Mesothelial cell of epicardium (in vitro differentiated cells): ENCODE results near the gene DAB2IP. TPM values are rescaled to one million over a fixed set of nuclear protein-coding genes. Genes with fewer than 3 reads are reported as not detected.
A peak's percentile ranks its signal among the peaks of the same experiment; 100 is the strongest.

ENCODE experiments used
- DNase-seq, 2 experiments: peaks; one replicate each; pipeline ENCODE4 v3.0.0; 2021; ENCODE audit warnings: low spot score in 2 of 2; ENCODE audit not compliant: unreplicated experiment in 2 of 2
- H3K27ac Mint-ChIP-seq: 2 replicates; pipeline ENCODE4 v1.8.0; 2021; ENCODE audit warnings: mixed read lengths
- H3K27me3 Mint-ChIP-seq: 2 replicates; pipeline ENCODE4 v1.8.0; 2021; ENCODE audit warnings: low read depth, mixed read lengths
- H3K36me3 Mint-ChIP-seq: 2 replicates; pipeline ENCODE4 v1.8.0; 2021; ENCODE audit warnings: mixed read lengths
- H3K4me1 Mint-ChIP-seq: 2 replicates; pipeline ENCODE4 v1.8.0; 2021; ENCODE audit warnings: mixed read lengths
- H3K4me3 Mint-ChIP-seq: 2 replicates; pipeline ENCODE4 v1.8.0; 2021; ENCODE audit warnings: mild to moderate bottlenecking, moderate library complexity, mixed read lengths
- H3K9me3 Mint-ChIP-seq: 2 replicates; pipeline ENCODE4 v1.8.0; 2021; ENCODE audit warnings: mixed read lengths
- CTCF ChIP-seq: fragments of 200-600 bp; sonication (generic); IDR thresholded peaks from one replicate; pipeline ENCODE4 v1.5.0; 2021; ENCODE audit warnings: antibody characterized with exemption; ENCODE audit not compliant: unreplicated experiment
- total RNA-seq: library from RNA; stranded (reverse); gene quantifications from 3 replicates; pipeline ENCODE4 v1.2.1, GENCODE V29; 2021

The DAB2IP gene
- total RNA-seq, 1 donor from 2014 or later = 75.7 TPM

- no peaks in the 10 kb centered on the region for H3K36me3 Mint-ChIP-seq
- H3K27ac Mint-ChIP-seq = no peak overlapping the region
- H3K9me3 Mint-ChIP-seq = no peaks in the 10 kb centered on the region
- no peak for TF ChIP-seq CTCF
- DNase-seq = no peak
- no peak overlapping the region for H3K4me3 Mint-ChIP-seq
- no peaks in the 10 kb centered on the region for H3K27me3 Mint-ChIP-seq
- H3K4me1 Mint-ChIP-seq = no peaks in the 10 kb centered on the region
Observed at GRCh38 chr9:121831869-121832268, 180.4 kb downstream of the DAB2IP start.

GRCh38 chr9:121833061-121833460 lies 181.6 kb downstream of the DAB2IP start:
- H3K27me3 Mint-ChIP-seq = no peaks in the 10 kb centered on the region
- H3K27ac Mint-ChIP-seq = no peak overlapping the region

More at GRCh38 chr9:121833061-121833460, 181.6 kb downstream of the DAB2IP start:
- Mint-ChIP-seq H3K36me3 (no peaks in the 10 kb centered on the region), H3K9me3 (no peaks in the 10 kb centered on the region), H3K4me3 (no peak overlapping the region), H3K4me1 (no peaks in the 10 kb centered on the region)
- DNase-seq = peak in 1 of 2 experiments; percentile 1
- TF ChIP-seq CTCF = no peak

Other genes with a start within 250 kb of the DAB2IP start
- gene GGTA1, start 151.8 kb upstream of the DAB2IP start, total RNA-seq = 0.22 TPM in 1 of 3 replicates, not detected in the others